ENCODE measurements around the gene PTGES. TPM values are rescaled to one million over a fixed set of nuclear protein-coding genes. Genes with fewer than 3 reads are reported as not detected.

PTGES gene
- total RNA-seq, 1 donor from 2014 or later = 1.2 TPM

DNA sequence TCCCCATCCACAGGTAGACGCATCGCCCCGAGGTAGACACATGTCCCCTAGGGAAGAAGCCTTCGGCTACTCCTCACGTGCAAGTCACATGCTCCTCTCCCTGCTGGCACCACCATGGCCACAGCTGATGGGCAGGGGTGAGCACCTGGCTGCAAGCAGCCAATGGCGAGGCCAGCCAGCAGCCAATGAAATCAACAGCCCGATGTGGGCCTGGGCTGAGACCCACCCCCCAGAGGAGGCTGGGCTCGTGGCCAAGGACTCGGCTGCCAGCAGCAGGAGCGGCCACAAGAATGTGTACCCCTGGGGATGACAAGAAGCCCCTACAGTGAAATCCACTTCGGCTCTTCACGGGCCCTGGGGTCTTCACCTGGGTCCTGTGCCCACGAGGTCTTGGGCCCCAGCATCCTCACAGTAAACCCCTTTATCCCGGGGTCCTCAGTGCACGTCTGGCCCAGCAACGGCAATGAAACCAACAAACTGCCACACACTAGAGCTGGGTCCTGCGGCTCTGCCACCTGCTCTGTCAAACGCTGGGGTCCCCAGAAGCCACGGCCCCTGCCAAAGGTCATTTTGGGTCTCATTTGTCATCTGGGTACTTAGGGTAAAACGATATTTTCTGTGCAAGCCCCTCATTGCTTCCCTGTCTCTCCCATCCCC is 22.1 kb upstream of the PTGES start:
- Mint-ChIP-seq H3K27ac (ENCODE audit: unreplicated experiment) (no peak overlapping the region), H3K27me3 (ENCODE audit: low read depth) (no peaks in the 10 kb centered on the region), H3K36me3 (ENCODE audit: low read depth) (no peaks in the 10 kb centered on the region), H3K4me3 (no peak overlapping the region), H3K9me3 (no peaks in the 10 kb centered on the region), H3K4me1 (peaks cover 17% of the 10 kb centered on the region)
- DNase-seq (ENCODE audit: low read depth, low spot score) = no peak
- no peak for TF ChIP-seq CTCF (conservative IDR thresholded peaks at IDR 0.05)

DNA sequence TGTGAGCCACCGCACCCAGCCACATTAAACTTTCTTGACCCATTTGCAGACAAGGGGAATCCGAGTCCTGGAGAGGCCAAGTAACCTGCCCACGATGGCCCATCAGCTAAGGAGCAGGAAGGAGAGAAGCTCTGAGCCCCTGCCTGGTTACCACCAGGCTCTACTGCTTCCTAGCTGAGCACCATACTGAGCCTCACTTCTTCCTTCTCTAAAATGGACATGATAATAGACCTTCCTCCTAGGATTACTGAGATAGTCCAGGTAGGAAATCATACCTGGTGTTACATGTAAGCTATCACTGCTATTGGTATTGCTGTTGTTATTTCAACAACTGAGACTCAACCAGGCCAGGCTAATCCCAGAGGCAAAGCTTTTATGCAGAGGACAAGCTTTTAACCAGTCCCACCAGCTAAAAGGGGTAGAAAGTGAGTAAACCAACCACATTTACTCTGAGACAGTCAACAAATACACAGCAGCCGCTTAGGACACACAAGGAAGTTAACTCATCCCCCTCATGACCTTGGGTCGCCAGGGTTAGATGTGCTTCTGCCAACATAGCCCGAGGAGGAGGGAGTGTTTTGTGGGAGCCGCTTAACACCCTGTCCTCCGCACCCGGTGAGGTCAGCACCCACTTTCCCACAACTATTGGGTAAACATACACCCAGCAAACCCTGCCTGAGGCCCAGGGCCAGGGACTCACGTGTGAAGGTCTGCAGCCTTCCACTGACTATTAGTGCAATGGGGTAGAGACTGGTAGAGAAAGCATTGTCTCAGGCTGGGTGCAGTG is 20.6 kb upstream of the PTGES start:
- Mint-ChIP-seq H3K4me1 (peaks cover 17% of the 10 kb centered on the region), H3K27me3 (ENCODE audit: low read depth) (no peaks in the 10 kb centered on the region), H3K9me3 (no peaks in the 10 kb centered on the region), H3K36me3 (ENCODE audit: low read depth) (no peaks in the 10 kb centered on the region), H3K27ac (ENCODE audit: unreplicated experiment) (no peak overlapping the region), H3K4me3 (no peak overlapping the region)
- TF ChIP-seq CTCF (conservative IDR thresholded peaks at IDR 0.05) = no peak
- DNase-seq (ENCODE audit: low read depth, low spot score) = no peak

DNA sequence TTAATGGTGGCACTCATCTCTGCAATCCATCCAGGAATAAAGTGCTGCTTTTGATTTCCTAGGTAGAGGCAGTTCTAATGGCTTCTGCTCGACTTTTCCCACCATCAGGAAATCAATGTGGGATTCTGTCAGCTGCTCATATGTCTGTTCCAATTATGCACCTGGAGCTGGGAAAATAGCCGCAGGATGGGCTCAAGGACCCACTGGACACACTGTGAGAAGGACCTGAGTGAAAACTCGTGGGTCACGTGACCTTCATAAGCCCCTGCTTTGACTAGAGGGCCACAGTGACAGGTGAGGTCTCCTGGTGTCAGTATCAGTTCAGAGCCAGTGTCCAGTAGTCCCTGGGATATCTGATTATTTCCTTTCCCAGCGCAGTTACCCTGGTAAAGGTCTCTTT is 17.9 kb upstream of the PTGES start:
- no peak for DNase-seq (ENCODE audit: low read depth, low spot score)
- H3K27me3 Mint-ChIP-seq (ENCODE audit: low read depth) = no peaks in the 10 kb centered on the region
- H3K27ac Mint-ChIP-seq (ENCODE audit: unreplicated experiment) = no peak overlapping the region
- no peak overlapping the region for H3K4me3 Mint-ChIP-seq
- H3K36me3 Mint-ChIP-seq (ENCODE audit: low read depth) = no peaks in the 10 kb centered on the region
- H3K4me1 Mint-ChIP-seq = peaks cover 8% of the 10 kb centered on the region
- TF ChIP-seq CTCF (conservative IDR thresholded peaks at IDR 0.05) = no peak
- no peaks in the 10 kb centered on the region for H3K9me3 Mint-ChIP-seq

DNA sequence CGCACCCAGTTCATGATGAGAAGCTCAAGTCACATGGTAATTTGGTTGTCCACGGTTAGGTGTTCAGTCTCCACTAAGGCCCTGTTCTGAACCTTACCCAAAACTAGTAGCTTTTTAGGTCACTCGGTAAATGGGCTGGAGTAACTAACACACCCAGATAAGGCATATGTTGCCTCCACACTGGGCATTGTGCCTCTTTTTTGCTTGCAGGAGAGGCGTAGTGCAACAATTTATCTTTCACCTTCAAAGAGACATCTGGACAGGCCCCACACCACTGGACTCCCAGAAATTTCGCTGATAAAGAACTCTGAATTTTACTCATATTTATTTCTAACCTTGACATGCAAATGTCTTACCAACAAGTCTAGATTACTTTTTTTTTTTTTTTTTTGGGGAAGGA is 16.8 kb upstream of the PTGES start:
- H3K4me1 Mint-ChIP-seq = peaks cover 8% of the 10 kb centered on the region
- no peak overlapping the region for H3K27ac Mint-ChIP-seq (ENCODE audit: unreplicated experiment)
- no peak for TF ChIP-seq CTCF (conservative IDR thresholded peaks at IDR 0.05)
- no peak overlapping the region for H3K4me3 Mint-ChIP-seq
- no peak for DNase-seq (ENCODE audit: low read depth, low spot score)
- no peaks in the 10 kb centered on the region for H3K9me3 Mint-ChIP-seq
- no peaks in the 10 kb centered on the region for H3K27me3 Mint-ChIP-seq (ENCODE audit: low read depth)
- no peaks in the 10 kb centered on the region for H3K36me3 Mint-ChIP-seq (ENCODE audit: low read depth)

GRCh38 chr9:129768486-129768885 is 15.6 kb upstream of the PTGES start:
- Mint-ChIP-seq H3K4me1 (peaks cover 3% of the 10 kb centered on the region), H3K27me3 (ENCODE audit: low read depth) (no peaks in the 10 kb centered on the region), H3K9me3 (no peaks in the 10 kb centered on the region), H3K4me3 (no peak overlapping the region), H3K36me3 (ENCODE audit: low read depth) (no peaks in the 10 kb centered on the region), H3K27ac (ENCODE audit: unreplicated experiment) (no peak overlapping the region)
- TF ChIP-seq CTCF (conservative IDR thresholded peaks at IDR 0.05) = no peak
- DNase-seq (ENCODE audit: low read depth, low spot score) = no peak

Data from neural crest cell (in vitro differentiated cells).